ENCODE data around the gene ARHGAP26. TPM values are rescaled to one million over a fixed set of nuclear protein-coding genes. Genes with fewer than 3 reads are reported as not detected.

Gene ARHGAP26
- polyA plus RNA-seq, 3 donors: 26.5 to 56.8 (median 28.7) TPM

DNA sequence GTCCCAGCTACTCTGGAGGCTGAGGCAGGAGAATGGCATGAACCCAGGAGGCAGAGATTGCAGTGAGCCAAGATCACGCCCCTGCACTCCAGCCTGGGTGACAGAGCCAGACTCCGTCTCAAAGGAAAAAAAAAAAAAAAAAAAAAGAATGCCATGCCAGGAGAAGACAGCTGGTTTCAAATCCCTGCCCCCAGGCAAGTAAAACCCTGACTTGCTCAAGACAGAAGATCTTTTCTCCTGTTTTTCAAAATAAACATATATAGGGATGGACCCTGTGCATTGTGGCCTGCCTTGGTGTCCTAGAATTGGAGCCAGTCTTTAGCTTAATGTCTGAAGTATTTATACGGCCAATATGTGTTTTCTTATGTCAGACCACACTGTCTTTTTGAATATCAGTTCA is 456.2 kb downstream of the ARHGAP26 start:
- Histone ChIP-seq H4K20me1 (ENCODE audit: insufficient read depth, low read length) (peaks cover 36% of the 10 kb centered on the region), H3K9me3 (replicated peaks in 1 of 2; ENCODE audit: control insufficient read depth in 1 of 2, insufficient read depth in 1 of 2, low read length in 2 of 2) (no peaks in the 10 kb centered on the region), H3K4me1 (ENCODE audit: control insufficient read depth in 1 of 2, insufficient read depth in 2 of 2, low read length in 2 of 2) (peaks cover 17 to 21% of the 10 kb centered on the region in 2 donors), H3K4me2 (replicated peaks; ENCODE audit: extremely low read depth, low read length, poor library complexity, severe bottlenecking) (no peak overlapping the region), H3K9ac (ENCODE audit: insufficient read depth, low read length, poor library complexity, severe bottlenecking) (no peak overlapping the region), H3K79me2 (ENCODE audit: insufficient read depth, low read length) (no peaks in the 10 kb centered on the region), H2AFZ (ENCODE audit: insufficient read depth, low read depth, low read length, poor library complexity, severe bottlenecking) (no peak overlapping the region), H3K4me3 (replicated peaks in 1 of 3; ENCODE audit: low read depth in 2 of 3, low read length in 3 of 3) (no peak overlapping the region), H3K36me3 (replicated peaks in 1 of 2; ENCODE audit: control insufficient read depth in 1 of 2, insufficient read depth in 2 of 2, low read length in 2 of 2) (peaks cover 17 to 32% of the 10 kb centered on the region in 2 donors), H3K27me3 (ENCODE audit: control insufficient read depth in 2 of 2, insufficient read depth in 2 of 2, low read length in 2 of 2) (no peaks in the 10 kb centered on the region), H3K27ac (ENCODE audit: low read depth in 1 of 2, low read length in 2 of 2) (no peak overlapping the region)
- H3K27ac Mint-ChIP-seq: peak overlapping the region in 1 of 7 donors; percentile 26
- no peak overlapping the region for H3K4me3 Mint-ChIP-seq
- TF ChIP-seq, protein P1, sequence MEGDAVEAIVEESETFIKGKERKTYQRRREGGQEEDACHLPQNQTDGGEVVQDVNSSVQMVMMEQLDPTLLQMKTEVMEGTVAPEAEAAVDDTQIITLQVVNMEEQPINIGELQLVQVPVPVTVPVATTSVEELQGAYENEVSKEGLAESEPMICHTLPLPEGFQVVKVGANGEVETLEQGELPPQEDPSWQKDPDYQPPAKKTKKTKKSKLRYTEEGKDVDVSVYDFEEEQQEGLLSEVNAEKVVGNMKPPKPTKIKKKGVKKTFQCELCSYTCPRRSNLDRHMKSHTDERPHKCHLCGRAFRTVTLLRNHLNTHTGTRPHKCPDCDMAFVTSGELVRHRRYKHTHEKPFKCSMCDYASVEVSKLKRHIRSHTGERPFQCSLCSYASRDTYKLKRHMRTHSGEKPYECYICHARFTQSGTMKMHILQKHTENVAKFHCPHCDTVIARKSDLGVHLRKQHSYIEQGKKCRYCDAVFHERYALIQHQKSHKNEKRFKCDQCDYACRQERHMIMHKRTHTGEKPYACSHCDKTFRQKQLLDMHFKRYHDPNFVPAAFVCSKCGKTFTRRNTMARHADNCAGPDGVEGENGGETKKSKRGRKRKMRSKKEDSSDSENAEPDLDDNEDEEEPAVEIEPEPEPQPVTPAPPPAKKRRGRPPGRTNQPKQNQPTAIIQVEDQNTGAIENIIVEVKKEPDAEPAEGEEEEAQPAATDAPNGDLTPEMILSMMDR (IDR thresholded peaks at IDR 0.05): no peak
- intact Hi-C loops (cut with micrococcal nuclease): no loop called here
- no peak for DNase-seq
- H3K4me1 Mint-ChIP-seq: peaks cover 38% of the 10 kb centered on the region
- no peaks in the 10 kb centered on the region for H3K27me3 Mint-ChIP-seq (ENCODE audit: low read depth in 3 of 3)
- no peaks in the 10 kb centered on the region for H3K9me3 Mint-ChIP-seq
- H3K36me3 Mint-ChIP-seq: peaks cover 24 to 39% of the 10 kb centered on the region in 2 donors
- 100% methylated on average over 1 of the region's 3 CpGs for WGBS (ENCODE audit: insufficient coverage)

DNA sequence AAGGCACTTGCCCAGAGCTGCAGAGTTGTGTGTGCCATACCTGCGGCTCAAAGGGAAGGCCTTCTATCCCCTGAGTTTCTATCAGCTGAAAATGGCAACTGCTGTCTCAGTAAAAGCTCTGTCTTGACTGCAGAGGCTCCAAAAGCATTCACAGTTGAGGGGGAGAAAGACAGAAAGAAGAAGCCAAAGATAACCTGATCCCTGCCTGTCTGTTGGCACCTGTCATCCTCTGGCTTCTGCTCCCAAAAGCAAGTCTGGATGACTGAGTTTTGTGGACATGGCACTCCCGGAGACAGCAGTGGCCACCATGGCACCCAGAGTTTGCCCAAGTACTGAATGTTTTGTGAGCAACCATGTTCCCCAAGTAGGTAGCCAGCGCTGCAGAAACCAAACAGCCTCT is 456.7 kb downstream of the ARHGAP26 start:
- Mint-ChIP-seq H3K4me3 (no peak overlapping the region), H3K27ac (no peak overlapping the region), H3K4me1 (peaks cover 33% of the 10 kb centered on the region), H3K9me3 (no peaks in the 10 kb centered on the region), H3K36me3 (peaks cover 24 to 35% of the 10 kb centered on the region in 2 donors), H3K27me3 (ENCODE audit: low read depth in 3 of 3) (no peaks in the 10 kb centered on the region)
- Histone ChIP-seq H2AFZ (ENCODE audit: insufficient read depth, low read depth, low read length, poor library complexity, severe bottlenecking) (no peak overlapping the region), H3K27ac (ENCODE audit: low read depth in 1 of 2, low read length in 2 of 2) (no peak overlapping the region), H3K36me3 (replicated peaks in 1 of 2; ENCODE audit: control insufficient read depth in 1 of 2, insufficient read depth in 2 of 2, low read length in 2 of 2) (peaks cover 17 to 32% of the 10 kb centered on the region in 2 donors), H3K9ac (ENCODE audit: insufficient read depth, low read length, poor library complexity, severe bottlenecking) (no peak overlapping the region), H4K20me1 (ENCODE audit: insufficient read depth, low read length) (peaks cover 31% of the 10 kb centered on the region), H3K4me2 (replicated peaks; ENCODE audit: extremely low read depth, low read length, poor library complexity, severe bottlenecking) (no peak overlapping the region), H3K79me2 (ENCODE audit: insufficient read depth, low read length) (no peaks in the 10 kb centered on the region), H3K9me3 (replicated peaks in 1 of 2; ENCODE audit: control insufficient read depth in 1 of 2, insufficient read depth in 1 of 2, low read length in 2 of 2) (no peaks in the 10 kb centered on the region), H3K4me1 (ENCODE audit: control insufficient read depth in 1 of 2, insufficient read depth in 2 of 2, low read length in 2 of 2) (peaks cover 12 to 16% of the 10 kb centered on the region in 2 donors), H3K27me3 (ENCODE audit: control insufficient read depth in 2 of 2, insufficient read depth in 2 of 2, low read length in 2 of 2) (no peaks in the 10 kb centered on the region), H3K4me3 (replicated peaks in 1 of 3; ENCODE audit: low read depth in 2 of 3, low read length in 3 of 3) (no peak overlapping the region)
- DNase-seq: no peak
- TF ChIP-seq, protein P1 (IDR thresholded peaks at IDR 0.05): no peak
- WGBS (ENCODE audit: insufficient coverage): 96% methylated on average over 3 of the region's 3 CpGs
- intact Hi-C loops (cut with micrococcal nuclease): no loop called here
